HEK293 (cell line): Measurements from ENCODE around the gene VSIR.
A peak's percentile ranks its signal among the peaks of the same experiment; 100 is the strongest.

Experiments
- CTCF ChIA-PET: fragments of 350-600 bp; formaldehyde crosslinking; extraction: SDS; loops from one replicate; lab custom pipeline; 2021; ENCODE audit warnings: antibody characterized with exemption; lab: Yijun Ruan, JAX
- POLR2A ChIA-PET: fragments of 300-600 bp; formaldehyde crosslinking; extraction: SDS; loops from one replicate; lab custom pipeline; 2020; ENCODE audit warnings: antibody characterized with exemption, inconsistent platforms; lab: Yijun Ruan, JAX
- H3K27ac ChIP-seq: fragments of 200-500 bp; sonication (Bioruptor generic); 2 replicates; pipeline ENCODE4 v1.5.1; 2014; ENCODE audit warnings: low read depth, low read length, control low read depth, inconsistent platforms; ENCODE audit errors: extremely low read depth
- H3K36me3 ChIP-seq, 2 experiments: fragments of 200-500 bp in 1 of 2; sonication (Bioruptor generic) in 1 of 2; 1 replicate in 1 of 2; 2 replicates in 1 of 2; pipeline ENCODE4 v1.5.1; 2014 to 2017; ENCODE audit warnings: inconsistent platforms in 2 of 2, low read length in 2 of 2; ENCODE audit not compliant: control insufficient read depth in 2 of 2, insufficient read depth in 1 of 2
- H3K4me1 ChIP-seq: fragments of 200-500 bp; sonication (Bioruptor generic); 2 replicates; pipeline ENCODE4 v1.5.1; 2014; ENCODE audit warnings: mild to moderate bottlenecking, low read length, inconsistent platforms; ENCODE audit not compliant: control insufficient read depth, insufficient read depth
- H3K4me3 ChIP-seq: 2 replicates; pipeline ENCODE4 v1.5.1; 2011; ENCODE audit warnings: low read depth, mild to moderate bottlenecking, control low read depth, low read length, moderate library complexity
- H3K9me3 ChIP-seq: fragments of 200-500 bp; sonication (Bioruptor generic); 2 replicates; pipeline ENCODE4 v1.5.1; 2014; ENCODE audit warnings: low read depth, low read length, inconsistent platforms; ENCODE audit not compliant: control insufficient read depth, insufficient read depth
- EGR2 ChIP-seq: fragments of 450-650 bp; formaldehyde crosslinking; IDR thresholded peaks from 2 replicates; pipeline ENCODE4 v1.5.1; 2016; ENCODE audit warnings: low read depth, missing biosample characterization, missing genetic modification characterization
- GLIS1 ChIP-seq: fragments of 450-650 bp; formaldehyde crosslinking; IDR thresholded peaks from 2 replicates; pipeline ENCODE4 v1.5.1; 2016; ENCODE audit warnings: missing biosample characterization, missing genetic modification characterization
- HOXA7 ChIP-seq: sonication (generic); formaldehyde crosslinking; IDR thresholded peaks from 2 replicates; pipeline ENCODE4 v1.8.1; 2022; ENCODE audit warnings: missing genetic modification reagents, borderline replicate concordance
- MEIS1 ChIP-seq: sonication (generic); formaldehyde crosslinking; IDR thresholded peaks from 2 replicates; pipeline ENCODE4 v1.8.1; 2022; ENCODE audit warnings: missing genetic modification reagents, mild to moderate bottlenecking, borderline replicate concordance
- MZF1 ChIP-seq: fragments of 450-650 bp; formaldehyde crosslinking; IDR thresholded peaks from 2 replicates; pipeline ENCODE4 v1.5.1; 2017; ENCODE audit warnings: missing biosample characterization, missing genetic modification characterization, borderline replicate concordance
- PBX3 ChIP-seq: sonication (generic); formaldehyde crosslinking; IDR thresholded peaks from 2 replicates; pipeline ENCODE4 v1.8.1; 2022; ENCODE audit warnings: mild to moderate bottlenecking, moderate library complexity, missing genetic modification reagents
- SALL2 ChIP-seq: fragments of 450-650 bp; formaldehyde crosslinking; IDR thresholded peaks from 2 replicates; pipeline ENCODE4 v1.5.0; 2017; ENCODE audit warnings: missing biosample characterization, mild to moderate bottlenecking, missing genetic modification characterization, borderline replicate concordance
- SCRT1 ChIP-seq: fragments of 450-650 bp; formaldehyde crosslinking; IDR thresholded peaks from 2 replicates; pipeline ENCODE4 v1.5.1; 2016; ENCODE audit warnings: missing biosample characterization, missing genetic modification characterization, borderline replicate concordance
- SCRT2 ChIP-seq: fragments of 450-650 bp; formaldehyde crosslinking; IDR thresholded peaks from 2 replicates; pipeline ENCODE4 v1.5.1; 2016; ENCODE audit warnings: missing biosample characterization, missing genetic modification characterization
- TCF7L2 ChIP-seq: IDR thresholded peaks from 2 replicates; pipeline ENCODE4 v1.6.1; 2011; ENCODE audit warnings: low read depth, mild to moderate bottlenecking, inconsistent platforms, low read length, moderate library complexity, borderline replicate concordance
- YY1 ChIP-seq: fragments of 450-650 bp; formaldehyde crosslinking; IDR thresholded peaks from 2 replicates; pipeline ENCODE4 v1.5.1; 2018; ENCODE audit warnings: missing biosample characterization, missing genetic modification characterization
- ZBTB17 ChIP-seq: fragments of 450-650 bp; formaldehyde crosslinking; IDR thresholded peaks from 2 replicates; pipeline ENCODE4 v1.5.1; 2016; ENCODE audit warnings: missing biosample characterization, missing genetic modification characterization
- ZFP69B ChIP-seq: fragments of 450-650 bp; formaldehyde crosslinking; IDR thresholded peaks from 2 replicates; pipeline ENCODE4 v1.5.1; 2016; ENCODE audit warnings: missing biosample characterization, missing genetic modification characterization
- ZIC2 ChIP-seq: fragments of 450-650 bp; formaldehyde crosslinking; IDR thresholded peaks from 2 replicates; pipeline ENCODE4 v1.5.1; 2016; ENCODE audit warnings: missing biosample characterization, missing genetic modification characterization
- ZNF114 ChIP-seq: fragments of 450-650 bp; formaldehyde crosslinking; IDR thresholded peaks from 2 replicates; pipeline ENCODE4 v1.5.0; 2017; ENCODE audit warnings: missing biosample characterization, missing genetic modification characterization
- ZNF138 ChIP-seq: fragments of 450-650 bp; formaldehyde crosslinking; IDR thresholded peaks from 2 replicates; pipeline ENCODE4 v1.5.1; 2016; ENCODE audit warnings: missing biosample characterization, missing genetic modification characterization, borderline replicate concordance
- ZNF175 ChIP-seq: fragments of 450-650 bp; formaldehyde crosslinking; IDR thresholded peaks from 2 replicates; pipeline ENCODE4 v1.5.1; 2016; ENCODE audit warnings: missing biosample characterization, missing genetic modification characterization
- ZNF214 ChIP-seq: fragments of 450-650 bp; formaldehyde crosslinking; IDR thresholded peaks from 2 replicates; pipeline ENCODE4 v1.5.1; 2017; ENCODE audit warnings: missing biosample characterization, mild to moderate bottlenecking, missing genetic modification characterization, borderline replicate concordance
- ZNF23 ChIP-seq: fragments of 450-650 bp; formaldehyde crosslinking; IDR thresholded peaks from 2 replicates; pipeline ENCODE4 v1.5.1; 2016; ENCODE audit warnings: missing biosample characterization, missing genetic modification characterization, borderline replicate concordance
- ZNF248 ChIP-seq: fragments of 450-650 bp; formaldehyde crosslinking; IDR thresholded peaks from 2 replicates; pipeline ENCODE4 v1.5.1; 2017; ENCODE audit warnings: missing biosample characterization, missing genetic modification characterization
- ZNF302 ChIP-seq: fragments of 450-650 bp; formaldehyde crosslinking; IDR thresholded peaks from 2 replicates; pipeline ENCODE4 v1.5.1; 2016; ENCODE audit warnings: missing biosample characterization, missing genetic modification characterization, low read depth
- ZNF600 ChIP-seq: fragments of 450-650 bp; formaldehyde crosslinking; IDR thresholded peaks from 2 replicates; pipeline ENCODE4 v1.5.1; 2016; ENCODE audit warnings: missing biosample characterization, missing genetic modification characterization
- ZNF621 ChIP-seq: fragments of 450-650 bp; formaldehyde crosslinking; IDR thresholded peaks from 2 replicates; pipeline ENCODE4 v1.5.1; 2017; ENCODE audit warnings: missing biosample characterization, missing genetic modification characterization
- ZNF629 ChIP-seq: fragments of 450-650 bp; formaldehyde crosslinking; IDR thresholded peaks from 2 replicates; pipeline ENCODE4 v1.5.1; 2017; ENCODE audit warnings: missing biosample characterization, missing genetic modification characterization
- ZNF654 ChIP-seq: fragments of 450-650 bp; formaldehyde crosslinking; IDR thresholded peaks from 2 replicates; pipeline ENCODE4 v1.5.1; 2016; ENCODE audit warnings: low read depth, missing biosample characterization, missing genetic modification characterization
- ZNF677 ChIP-seq: fragments of 450-650 bp; IDR thresholded peaks from 2 replicates; pipeline ENCODE4 v1.5.0; 2018; ENCODE audit warnings: missing biosample characterization, mild to moderate bottlenecking, missing genetic modification characterization, moderate library complexity
- ZNF701 ChIP-seq: fragments of 450-650 bp; formaldehyde crosslinking; IDR thresholded peaks from 2 replicates; pipeline ENCODE4 v1.5.1; 2016; ENCODE audit warnings: missing biosample characterization, missing genetic modification characterization
- ZNF768 ChIP-seq: fragments of 450-650 bp; formaldehyde crosslinking; IDR thresholded peaks from 2 replicates; pipeline ENCODE4 v1.5.1; 2018; ENCODE audit warnings: missing biosample characterization, mild to moderate bottlenecking, missing genetic modification characterization
- ZNF837 ChIP-seq: fragments of 450-650 bp; formaldehyde crosslinking; IDR thresholded peaks from 2 replicates; pipeline ENCODE4 v1.5.1; 2016; ENCODE audit warnings: missing biosample characterization, missing genetic modification characterization
- ZNF843 ChIP-seq: fragments of 450-650 bp; formaldehyde crosslinking; IDR thresholded peaks from 2 replicates; pipeline ENCODE4 v1.5.1; 2016; ENCODE audit warnings: missing biosample characterization, missing genetic modification characterization

VSIR gene

DNA sequence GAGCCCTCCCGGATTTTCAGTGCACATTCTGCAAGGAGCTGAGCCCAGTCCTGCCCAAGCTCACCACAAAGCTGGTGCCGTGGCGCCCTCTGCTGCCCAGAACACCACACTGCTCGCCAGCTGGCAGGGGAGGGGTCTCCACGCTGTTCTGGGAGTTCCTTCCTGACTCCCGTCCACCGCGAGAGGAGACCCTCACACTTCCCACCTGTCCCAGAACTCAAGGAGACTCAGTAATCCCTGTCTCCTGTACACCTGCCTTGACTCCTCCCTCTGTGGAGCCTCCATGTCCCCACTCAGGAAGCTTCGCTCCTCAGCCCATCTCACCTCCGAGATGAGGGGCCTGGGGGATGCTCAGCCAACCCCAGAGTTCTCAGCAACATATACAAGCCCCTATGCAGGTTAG, 65.0 kb downstream of the VSIR start (continued):
- no peak for TF ChIP-seq ZNF248
- TF ChIP-seq SCRT2 (tag by site-specific recombination), result no peak
- no peak for TF ChIP-seq ZNF138 (tag by site-specific recombination)
- no peak for TF ChIP-seq YY1 (tag by site-specific recombination)
- 0 out of 2 replicates have a peak, but pooled peaks have one; percentile 5 for TF ChIP-seq GLIS1 (tag by site-specific recombination)
- no peak for TF ChIP-seq ZFP69B (tag by site-specific recombination)
- TF ChIP-seq SALL2 (tag by site-specific recombination), result no peak
- no peak for TF ChIP-seq ZNF837 (tag by site-specific recombination)
- no peak for TF ChIP-seq MZF1 (tag by site-specific recombination)
- TF ChIP-seq ZNF175 (tag by site-specific recombination), result no peak
- no peak for TF ChIP-seq ZNF677 (tag by site-specific recombination)
- no peak for TF ChIP-seq ZNF701 (tag by site-specific recombination)
- no peak for TF ChIP-seq TCF7L2
- TF ChIP-seq ZNF114 (tag by site-specific recombination), result no peak
- TF ChIP-seq ZNF654 (tag by site-specific recombination), result peak; percentile 94
- TF ChIP-seq HOXA7 (CRISPR knock-in tag), result no peak
- TF ChIP-seq, all 188 proteins: peak for 6

GRCh38 chr10:71707240-71707789, 66.0 kb downstream of the VSIR start:
- no peak for TF ChIP-seq MEIS1 (CRISPR knock-in tag)
- 0 out of 2 replicates have a peak, but pooled peaks have one; percentile 53 for TF ChIP-seq SCRT1 (tag by site-specific recombination)
- TF ChIP-seq ZNF23, result peak; percentile 76; the same call in 1 of the 2 replicates
- no peak for TF ChIP-seq ZNF302 (tag by site-specific recombination)
- peak; percentile 90 for TF ChIP-seq ZBTB17 (tag by site-specific recombination)
- TF ChIP-seq SCRT2 (tag by site-specific recombination), result peak; percentile 77
- TF ChIP-seq ZNF837 (tag by site-specific recombination), result no peak
- POLR2A ChIA-PET, result interaction anchor here (1.3 kb wide), 1 partner anchor 388 kb away, joined by 4 read pairs; the partner anchor contains the start of gene SLC29A3

DNA sequence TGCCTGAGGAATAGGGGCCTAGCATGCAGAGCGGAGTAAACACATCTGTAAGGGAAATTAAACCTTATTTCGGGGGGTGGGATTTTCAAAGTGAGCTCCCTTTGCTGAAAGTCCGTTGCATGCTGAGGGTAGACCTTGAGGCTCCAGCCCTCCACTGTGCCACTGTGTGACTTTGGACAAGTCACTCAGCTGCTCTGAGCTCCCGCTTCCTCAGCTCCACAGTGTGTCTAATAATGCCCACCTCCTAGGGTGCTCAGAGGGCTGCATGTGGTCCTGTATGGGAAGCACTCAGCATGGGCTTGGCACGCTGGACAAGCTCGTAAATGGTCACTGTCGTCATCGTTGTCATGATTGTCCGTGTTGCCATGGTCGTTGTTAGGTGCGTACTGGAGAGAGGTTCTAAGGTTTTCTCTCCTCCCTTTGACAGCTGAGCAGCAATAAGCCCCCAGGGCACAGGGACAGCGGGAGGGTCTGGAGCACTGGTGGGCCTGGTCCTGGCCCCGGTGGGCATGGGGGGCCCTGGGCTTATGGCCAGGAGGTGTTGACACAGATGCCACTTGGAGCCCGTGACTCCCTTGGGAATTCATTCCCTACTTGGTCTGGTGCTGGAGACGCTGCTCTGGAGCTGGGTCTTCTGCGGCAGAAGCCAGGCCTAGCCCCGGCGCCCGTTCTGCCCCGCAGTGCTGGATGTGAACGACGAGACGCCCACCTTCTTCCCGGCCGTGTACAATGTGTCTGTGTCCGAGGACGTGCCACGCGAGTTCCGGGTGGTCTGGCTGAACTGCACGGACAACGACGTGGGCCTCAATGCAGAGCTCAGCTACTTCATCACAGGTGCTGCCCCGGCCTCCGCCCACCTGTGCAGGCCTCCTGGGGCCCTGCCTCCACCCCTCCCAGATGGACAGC, 66.9 kb downstream of the VSIR start:
- POLR2A ChIA-PET, result interaction anchor here (1.0 kb wide), 1 partner anchor 138 kb away, joined by 3 read pairs; no protein-coding TSS in a partner anchor
- Histone ChIP-seq H3K4me1 (no peaks in the 10 kb centered on the region), H3K4me3 (no peak overlapping the region)
- CTCF ChIA-PET, result interaction anchor here (0.6 to 6.3 kb wide), 15 partner anchors 9 to 781 kb away, joined by 3 to 108 read pairs (median 3); partner anchors contain the start of gene SLC29A3
- TF ChIP-seq ZIC2, result peak; percentile 88
- no peak for TF ChIP-seq GLIS1 (tag by site-specific recombination)
- TF ChIP-seq ZNF600 (tag by site-specific recombination), result peak; percentile 43; the same call in 1 of the 2 replicates
- TF ChIP-seq PBX3 (CRISPR knock-in tag), result no peak
- no peak for TF ChIP-seq ZNF214
- no peak for TF ChIP-seq ZNF621 (tag by site-specific recombination)
- TF ChIP-seq EGR2 (tag by site-specific recombination), result 0 out of 2 replicates have a peak, but pooled peaks have one; percentile 10
- 0 out of 2 replicates have a peak, but pooled peaks have one; percentile 29 for TF ChIP-seq ZNF768 (tag by site-specific recombination)
- no peak for TF ChIP-seq ZNF843
- TF ChIP-seq ZNF629, result peak; percentile 8; the same call in 1 of the 2 replicates
- TF ChIP-seq, all 188 proteins: peak for 5
- no peaks in the 10 kb centered on the region for H3K9me3 ChIP-seq
- no peak overlapping the region for H3K27ac ChIP-seq
- H3K36me3 ChIP-seq, result no peaks in the 10 kb centered on the region

More at GRCh38 chr10:71707240-71707789, 66.0 kb downstream of the VSIR start:
- H3K4me3 ChIP-seq, result no peak overlapping the region
- CTCF ChIA-PET, result interaction anchor here (0.7 to 6.3 kb wide), 25 partner anchors 10 to 403 kb away, joined by 3 to 108 read pairs (median 5); partner anchors contain the start of gene SLC29A3
- no peaks in the 10 kb centered on the region for H3K9me3 ChIP-seq
- no peaks in the 10 kb centered on the region for H3K36me3 ChIP-seq
- H3K27ac ChIP-seq, result no peak overlapping the region
- no peaks in the 10 kb centered on the region for H3K4me1 ChIP-seq
